Measurements from ENCODE around the gene MARK2. TPM values are rescaled to one million over a fixed set of nuclear protein-coding genes. Genes with fewer than 3 reads are reported as not detected.

Gene MARK2
- total and polyA plus RNA-seq, 2 donors (not counting 1 experiment from before 2014, with no cell fraction given): 6.4 to 12.3 TPM

GRCh38 chr11:63821411-63821810 lies 17.5 kb upstream of the MARK2 start:
- no peak overlapping the region for H3K4me2 ChIP-seq (ENCODE audit: extremely low read depth, insufficient read depth, low read length)
- TF ChIP-seq EZH2 (IDR thresholded peaks at IDR 0.05; ENCODE audit: low read length, missing control alignments) (no peak), CTCF (conservative IDR thresholded peaks at IDR 0.05 in 1 of 2, IDR thresholded peaks at IDR 0.05 in 1 of 2; ENCODE audit: low read depth in 1 of 2, low read length in 2 of 2) (no peak)
- H3K27ac ChIP-seq (ENCODE audit: insufficient read depth, low read length): no peak overlapping the region
- H3K9me3 ChIP-seq (ENCODE audit: control insufficient read depth, insufficient read depth, low read depth, low read length): no peaks in the 10 kb centered on the region
- H4K20me1 ChIP-seq (ENCODE audit: control insufficient read depth, extremely low read depth, insufficient read depth, low read length): no peaks in the 10 kb centered on the region
- H3K79me2 ChIP-seq (ENCODE audit: control insufficient read depth, insufficient read depth, low read length): peaks cover 10% of the 10 kb centered on the region
- no peak overlapping the region for H3K4me3 ChIP-seq (replicated peaks in 1 of 4; ENCODE audit: control extremely low read depth in 1 of 4, insufficient read depth in 1 of 4, low read depth in 3 of 4, low read length in 4 of 4)
- H3K4me1 ChIP-seq (ENCODE audit: control insufficient read depth, extremely low read depth, insufficient read depth, low read length): no peaks in the 10 kb centered on the region
- H3K36me3 ChIP-seq (ENCODE audit: control insufficient read depth, insufficient read depth, low read length): peaks cover 29% of the 10 kb centered on the region
- no peak overlapping the region for H3K9ac ChIP-seq (ENCODE audit: insufficient read depth, low read length)
- H2AFZ ChIP-seq (ENCODE audit: low read length): no peak overlapping the region
- DNase-seq (ENCODE audit: low read depth in 2 of 2): no peak
- H3K27me3 ChIP-seq (ENCODE audit: control insufficient read depth, insufficient read depth, low read length): no peaks in the 10 kb centered on the region

GRCh38 chr11:63826471-63827190 lies 12.3 kb upstream of the MARK2 start:
- Histone ChIP-seq H3K36me3 (ENCODE audit: control insufficient read depth, insufficient read depth, low read length) (peaks cover 21% of the 10 kb centered on the region), H3K9me3 (ENCODE audit: control insufficient read depth, insufficient read depth, low read depth, low read length) (no peaks in the 10 kb centered on the region), H3K4me3 (replicated peaks in 1 of 4; ENCODE audit: control extremely low read depth in 1 of 4, insufficient read depth in 1 of 4, low read depth in 3 of 4, low read length in 4 of 4) (no peak overlapping the region), H3K4me2 (ENCODE audit: extremely low read depth, insufficient read depth, low read length) (no peak overlapping the region), H3K79me2 (ENCODE audit: control insufficient read depth, insufficient read depth, low read length) (no peaks in the 10 kb centered on the region), H2AFZ (ENCODE audit: low read length) (no peak overlapping the region), H4K20me1 (ENCODE audit: control insufficient read depth, extremely low read depth, insufficient read depth, low read length) (no peaks in the 10 kb centered on the region), H3K4me1 (ENCODE audit: control insufficient read depth, extremely low read depth, insufficient read depth, low read length) (no peaks in the 10 kb centered on the region), H3K27me3 (ENCODE audit: control insufficient read depth, insufficient read depth, low read length) (no peaks in the 10 kb centered on the region), H3K9ac (ENCODE audit: insufficient read depth, low read length) (no peak overlapping the region), H3K27ac (ENCODE audit: insufficient read depth, low read length) (no peak overlapping the region)
- TF ChIP-seq CTCF (conservative IDR thresholded peaks at IDR 0.05 in 1 of 2, IDR thresholded peaks at IDR 0.05 in 1 of 2; ENCODE audit: low read depth in 1 of 2, low read length in 2 of 2): no peak
- no peak for TF ChIP-seq EZH2 (IDR thresholded peaks at IDR 0.05; ENCODE audit: low read length, missing control alignments)
- DNase-seq (ENCODE audit: low read depth in 2 of 2): no peak

GRCh38 chr11:63829823-63830489 lies 9.0 kb upstream of the MARK2 start:
- H3K27ac ChIP-seq (ENCODE audit: insufficient read depth, low read length): no peak overlapping the region
- TF ChIP-seq EZH2 (IDR thresholded peaks at IDR 0.05; ENCODE audit: low read length, missing control alignments) (no peak), CTCF (conservative IDR thresholded peaks at IDR 0.05 in 1 of 2, IDR thresholded peaks at IDR 0.05 in 1 of 2; ENCODE audit: low read depth in 1 of 2, low read length in 2 of 2) (peak; percentile 24 to 46)
- no peak overlapping the region for H2AFZ ChIP-seq (ENCODE audit: low read length)
- DNase-seq (ENCODE audit: low read depth in 2 of 2): peak; percentile 34 to 49
- H3K4me3 ChIP-seq (replicated peaks in 1 of 4; ENCODE audit: control extremely low read depth in 1 of 4, insufficient read depth in 1 of 4, low read depth in 3 of 4, low read length in 4 of 4): no peak overlapping the region
- H4K20me1 ChIP-seq (ENCODE audit: control insufficient read depth, extremely low read depth, insufficient read depth, low read length): no peaks in the 10 kb centered on the region
- no peak overlapping the region for H3K9ac ChIP-seq (ENCODE audit: insufficient read depth, low read length)
- H3K9me3 ChIP-seq (ENCODE audit: control insufficient read depth, insufficient read depth, low read depth, low read length): no peaks in the 10 kb centered on the region
- no peaks in the 10 kb centered on the region for H3K4me1 ChIP-seq (ENCODE audit: control insufficient read depth, extremely low read depth, insufficient read depth, low read length)
- H3K79me2 ChIP-seq (ENCODE audit: control insufficient read depth, insufficient read depth, low read length): no peaks in the 10 kb centered on the region
- no peaks in the 10 kb centered on the region for H3K27me3 ChIP-seq (ENCODE audit: control insufficient read depth, insufficient read depth, low read length)
- H3K36me3 ChIP-seq (ENCODE audit: control insufficient read depth, insufficient read depth, low read length): peaks cover 10% of the 10 kb centered on the region
- no peak overlapping the region for H3K4me2 ChIP-seq (ENCODE audit: extremely low read depth, insufficient read depth, low read length)
